DMS53 treated with DMSO at 0.1 percent for 48 hours (cell line): ENCODE results near the gene TBC1D14.

Experiments
- DNase-seq: peaks from one replicate; lab custom pipeline; 2025; ENCODE audit not compliant: unreplicated experiment; lab: John Stamatoyannopoulos, UW

The TBC1D14 gene

DNA sequence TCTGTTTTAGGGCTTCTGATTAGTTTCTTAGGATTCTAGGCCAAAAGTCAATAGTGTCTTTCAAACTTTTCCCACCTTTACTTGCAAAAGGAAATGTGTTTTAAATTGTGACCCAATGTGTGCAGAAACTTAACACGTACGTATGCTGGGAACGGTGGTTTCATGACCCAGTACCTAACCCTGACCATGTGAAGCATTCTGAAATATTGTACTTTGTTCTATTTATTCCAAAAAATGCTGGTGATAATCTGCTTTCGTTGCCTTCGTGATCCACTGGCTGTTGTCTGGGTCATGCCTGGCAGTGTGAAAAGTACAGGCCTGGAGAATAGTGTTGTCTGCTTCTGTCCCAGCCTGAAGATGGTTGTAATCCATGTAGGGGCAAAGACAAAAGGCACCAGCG lies 106.9 kb downstream of the TBC1D14 start:
- DNase-seq = no peak

DNA sequence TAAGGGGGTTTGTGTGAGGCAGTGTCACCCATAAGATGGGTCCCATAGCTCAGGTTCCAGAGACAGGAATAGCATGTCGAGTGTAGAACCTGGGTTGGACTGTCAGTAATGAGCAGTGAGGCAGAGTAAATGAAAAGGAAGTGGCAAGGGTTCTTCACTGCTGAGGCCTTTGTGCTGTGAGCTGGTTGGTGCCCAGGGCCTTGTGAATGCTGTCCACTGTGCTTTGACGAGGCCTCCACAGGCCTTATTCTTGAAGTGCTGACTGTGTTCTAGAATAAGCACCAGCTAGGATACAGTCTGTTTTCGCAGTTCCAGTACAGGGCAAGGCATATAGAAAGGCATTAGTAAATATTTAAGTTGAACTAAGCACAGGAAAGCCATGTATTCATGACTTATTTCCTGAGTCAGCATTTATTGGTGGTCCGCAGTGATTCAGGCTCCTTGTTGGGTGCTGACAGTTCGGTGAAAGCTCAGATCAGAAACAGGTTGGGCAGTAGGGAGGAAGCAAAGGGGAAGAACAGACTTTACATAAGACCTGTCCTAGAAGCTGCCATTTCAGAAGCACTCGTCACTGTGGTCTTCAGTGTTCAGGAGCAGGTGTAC lies 107.9 kb downstream of the TBC1D14 start:
- no peak for DNase-seq

DNA sequence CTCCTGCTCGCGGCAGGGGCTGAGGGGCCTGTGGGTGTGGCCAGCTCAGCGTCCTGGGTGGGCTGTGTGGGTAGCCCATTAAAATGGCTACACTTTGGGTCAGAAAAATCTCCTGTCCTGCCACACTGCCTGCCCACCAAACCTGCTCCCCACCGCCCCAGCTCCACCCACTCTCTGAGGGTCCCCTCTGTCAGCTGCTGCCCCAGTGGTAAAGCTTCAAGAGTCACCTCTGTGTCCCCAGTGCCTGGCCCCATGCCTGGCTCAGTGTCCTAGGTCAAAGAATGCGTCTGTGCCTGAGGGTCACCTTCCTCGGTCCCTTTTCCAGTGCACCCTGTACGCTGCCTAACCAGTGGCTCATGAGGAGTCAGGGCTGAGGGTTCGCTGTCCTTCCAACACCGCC lies 108.7 kb downstream of the TBC1D14 start:
- no peak for DNase-seq

DNA sequence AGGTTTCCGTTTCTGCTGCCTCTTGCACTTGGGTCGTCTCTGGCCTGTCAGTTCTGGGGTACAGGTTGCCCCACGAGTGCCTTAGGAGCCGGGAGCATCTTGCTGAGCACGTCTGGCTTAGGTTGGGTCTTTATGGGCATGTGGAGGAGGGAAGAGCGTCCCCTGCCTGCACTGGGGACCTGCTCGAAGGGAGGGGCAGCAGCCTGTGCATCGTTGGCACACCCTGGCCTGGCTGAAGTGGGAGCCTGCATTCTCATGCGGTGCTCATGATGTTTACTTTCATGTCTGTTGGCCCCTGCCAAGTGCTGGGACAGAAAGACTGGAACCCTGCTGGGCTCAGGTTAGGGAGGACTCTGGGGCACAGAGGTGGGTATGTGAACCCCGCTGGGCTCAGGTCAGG lies 109.7 kb downstream of the TBC1D14 start:
- DNase-seq = no peak

DNA sequence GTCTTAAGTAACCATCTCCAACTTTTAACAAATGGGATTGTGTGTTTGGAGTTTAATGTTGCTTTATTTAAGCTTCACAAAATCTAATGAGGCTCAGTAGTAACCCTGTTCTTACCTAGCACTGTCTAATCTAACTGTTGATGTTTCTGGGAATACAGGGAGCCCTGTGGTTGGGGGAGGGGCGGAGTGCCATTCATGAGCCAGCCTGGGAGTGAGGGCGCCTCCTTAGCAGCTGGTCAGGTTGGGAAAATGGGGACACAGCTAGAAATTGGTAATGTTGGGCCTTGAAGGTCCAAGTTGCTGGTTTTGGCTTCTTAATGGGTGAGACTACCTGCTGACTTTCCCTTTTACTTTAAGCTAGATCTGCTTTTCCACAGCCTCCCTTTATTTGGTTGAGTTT lies 110.7 kb downstream of the TBC1D14 start:
- no peak for DNase-seq

DNA sequence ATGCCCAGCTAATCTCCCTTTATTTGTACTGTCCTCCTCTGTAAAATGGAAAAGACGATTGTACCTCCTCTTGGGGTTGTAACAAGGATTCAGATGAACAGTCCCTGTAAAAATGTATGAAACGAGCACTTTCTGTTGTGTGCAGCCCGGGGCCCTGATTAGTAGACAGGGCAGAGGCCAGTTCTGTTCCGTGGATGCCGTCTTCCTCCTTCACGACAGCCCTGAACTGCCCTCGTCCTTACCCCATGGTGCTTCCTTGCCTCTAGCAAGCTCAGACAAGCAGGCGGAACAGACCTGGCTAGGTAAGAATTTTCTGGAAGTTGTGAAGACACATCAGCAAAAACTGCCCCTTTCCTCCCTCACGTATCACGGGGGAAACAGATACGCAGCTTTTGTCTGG lies 111.2 kb downstream of the TBC1D14 start:
- no peak for DNase-seq

DNA sequence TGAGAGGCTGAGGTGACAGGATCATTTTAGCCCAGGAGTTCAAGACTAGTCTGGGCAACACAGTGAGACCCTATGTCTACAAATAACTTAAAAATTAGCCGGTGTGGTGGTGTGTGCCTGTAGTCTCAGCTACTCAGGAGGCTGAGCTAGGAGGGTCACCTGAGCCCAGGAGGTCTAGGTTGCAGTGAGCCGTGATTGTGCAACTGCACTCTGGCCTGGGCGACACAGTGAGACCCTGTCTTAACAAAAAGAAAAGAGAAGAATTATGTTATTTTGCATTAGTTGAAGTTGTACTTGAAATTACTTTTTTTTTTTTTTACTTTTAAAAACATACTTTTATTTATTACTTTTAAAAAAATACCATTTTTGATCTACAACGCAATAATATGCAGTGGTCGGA lies 111.7 kb downstream of the TBC1D14 start:
- no peak for DNase-seq

DNA sequence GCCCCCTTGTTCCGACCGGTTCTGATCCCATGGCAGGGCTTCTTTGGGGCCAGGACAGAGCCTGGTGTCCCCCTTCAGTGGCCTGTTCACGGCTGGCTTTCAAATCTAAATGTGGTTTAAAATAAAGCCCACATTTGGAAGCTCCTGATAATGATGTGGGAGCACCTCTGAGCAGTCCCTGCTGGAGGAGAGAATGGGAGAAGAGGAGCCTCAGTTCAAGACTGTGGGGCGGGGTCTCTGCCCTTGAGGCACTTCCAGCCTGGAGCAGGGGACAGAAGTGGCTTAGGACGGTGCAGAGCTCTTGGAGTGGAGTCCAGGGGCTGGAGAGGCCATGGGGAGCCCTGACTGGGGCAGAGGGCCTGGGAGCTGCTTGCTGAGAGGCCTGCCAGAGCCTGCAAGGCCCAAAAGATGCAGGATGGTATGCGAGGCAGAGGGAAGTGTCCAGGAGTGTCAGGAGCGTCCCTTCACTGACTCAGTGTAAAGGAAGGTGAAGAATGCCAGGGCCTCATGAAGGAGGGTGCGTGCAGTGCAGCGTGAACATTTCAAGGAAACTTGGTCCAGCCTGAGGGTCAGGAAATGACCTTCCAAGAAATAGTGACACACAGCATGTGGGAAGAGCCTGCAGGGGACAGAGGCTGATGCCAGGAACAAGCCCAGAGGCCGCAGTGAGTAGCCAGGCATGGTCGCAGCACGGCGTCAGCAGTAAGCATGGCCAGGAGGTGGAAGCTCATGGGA lies 112.5 kb downstream of the TBC1D14 start:
- no peak for DNase-seq

DNA sequence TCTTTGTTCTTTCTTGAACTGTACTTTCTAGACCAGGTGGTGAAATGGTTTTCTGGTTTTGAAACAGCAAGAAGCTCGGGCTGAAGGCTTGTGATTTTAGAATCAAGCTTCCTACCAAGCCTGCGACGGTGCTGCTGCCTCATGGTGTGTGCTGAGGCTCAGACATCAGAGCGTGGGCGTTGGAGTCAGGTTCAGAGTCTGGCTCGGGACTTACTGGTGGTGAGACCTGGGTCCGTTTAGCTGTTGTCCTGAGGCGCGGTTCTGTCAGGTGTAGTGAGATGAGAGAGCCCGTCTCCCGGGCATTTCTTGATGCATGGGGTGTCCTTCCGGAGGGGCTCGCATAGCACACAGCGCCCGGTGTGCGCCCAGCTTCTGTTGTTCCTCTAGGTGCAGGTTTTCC lies 113.9 kb downstream of the TBC1D14 start:
- DNase-seq = no peak

DNA sequence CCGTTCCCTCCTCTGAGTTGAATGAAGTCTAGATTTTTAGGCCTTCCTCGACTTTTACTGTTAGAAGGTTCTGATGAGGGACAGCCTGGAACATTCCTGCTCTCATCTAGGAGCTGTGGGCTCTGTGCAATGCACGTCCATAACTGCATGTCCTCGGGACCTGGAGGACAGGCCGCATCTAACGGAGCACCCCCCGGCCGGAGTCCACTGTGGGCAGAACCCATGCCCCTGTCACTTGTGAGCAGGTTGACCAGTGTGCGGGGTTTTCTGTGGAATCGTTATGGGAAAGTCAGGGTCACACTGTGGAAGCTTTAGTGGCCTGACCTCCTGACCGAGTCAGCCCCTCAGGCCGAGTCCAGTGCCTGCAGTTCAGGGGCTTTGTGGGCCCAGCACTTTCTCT lies 114.3 kb downstream of the TBC1D14 start:
- no peak for DNase-seq

DNA sequence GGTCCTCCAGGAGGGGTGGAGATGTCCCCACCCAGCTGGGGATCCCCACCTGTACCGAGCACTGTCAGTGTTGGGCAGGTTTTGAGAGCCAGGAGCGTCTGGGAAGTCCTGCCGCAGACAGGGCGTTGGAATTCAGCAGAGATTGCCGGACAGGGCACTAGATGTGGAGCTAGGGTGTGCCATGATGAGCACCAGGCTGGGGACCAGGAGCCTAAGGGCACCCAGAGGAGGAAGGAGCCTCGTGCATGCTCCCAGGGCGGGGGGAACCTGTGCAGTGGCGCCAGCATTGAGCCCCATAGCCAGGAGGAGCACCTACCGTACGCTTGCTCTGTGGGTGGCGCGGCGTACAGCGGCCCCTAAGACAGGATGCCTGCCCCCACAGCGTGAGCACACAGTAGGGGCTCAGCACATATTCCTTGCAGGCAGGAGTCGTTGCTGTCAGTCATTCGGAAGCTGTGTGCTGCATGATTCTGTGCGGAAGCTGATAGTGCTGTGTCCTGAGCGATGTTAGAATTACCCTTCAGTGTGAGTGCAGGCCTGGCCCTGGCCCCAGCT lies 114.8 kb downstream of the TBC1D14 start:
- DNase-seq = no peak

DNA sequence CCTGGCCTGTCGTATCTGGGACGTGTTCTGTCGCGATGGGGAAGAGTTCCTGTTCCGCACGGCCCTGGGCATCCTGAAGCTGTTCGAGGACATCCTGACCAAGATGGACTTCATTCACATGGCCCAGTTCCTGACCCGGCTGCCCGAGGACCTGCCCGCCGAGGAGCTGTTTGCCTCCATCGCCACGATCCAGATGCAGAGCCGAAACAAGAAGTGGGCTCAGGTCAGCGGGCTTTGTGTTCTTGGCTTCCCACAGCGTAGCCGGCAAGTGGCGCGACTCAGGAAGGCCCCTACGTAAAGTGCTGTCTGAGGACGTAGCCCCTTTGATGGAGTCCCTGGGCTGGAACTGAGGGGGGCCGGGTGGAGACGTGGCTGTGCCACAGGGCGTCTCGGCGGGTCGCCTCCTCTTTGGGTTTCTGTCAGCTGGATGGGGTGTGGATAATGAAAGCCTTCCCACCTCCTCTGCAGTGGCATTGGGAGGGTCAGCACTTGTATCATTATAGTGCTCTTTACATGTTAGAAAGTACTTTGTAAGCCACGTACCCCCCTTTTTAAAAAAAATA lies 115.5 kb downstream of the TBC1D14 start:
- no peak for DNase-seq

DNA sequence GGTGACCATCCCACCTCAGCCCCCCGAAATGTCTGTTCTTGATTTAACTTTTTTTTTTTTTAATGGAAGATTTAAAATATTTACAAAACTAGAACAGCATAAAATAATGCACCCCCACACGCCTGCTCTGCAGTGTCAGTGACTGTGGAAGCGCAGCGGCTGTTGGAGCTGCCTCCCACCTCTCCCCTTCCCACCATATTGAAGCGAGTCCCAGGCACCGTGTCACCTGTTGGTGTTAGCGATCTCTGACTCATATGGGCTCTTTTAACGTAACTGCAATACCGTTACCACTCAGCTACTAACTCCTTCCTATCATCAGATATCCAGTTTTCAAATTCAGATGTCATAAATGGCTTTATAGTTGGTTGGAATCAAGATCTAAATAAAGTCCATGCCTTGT lies 116.5 kb downstream of the TBC1D14 start:
- DNase-seq = no peak

DNA sequence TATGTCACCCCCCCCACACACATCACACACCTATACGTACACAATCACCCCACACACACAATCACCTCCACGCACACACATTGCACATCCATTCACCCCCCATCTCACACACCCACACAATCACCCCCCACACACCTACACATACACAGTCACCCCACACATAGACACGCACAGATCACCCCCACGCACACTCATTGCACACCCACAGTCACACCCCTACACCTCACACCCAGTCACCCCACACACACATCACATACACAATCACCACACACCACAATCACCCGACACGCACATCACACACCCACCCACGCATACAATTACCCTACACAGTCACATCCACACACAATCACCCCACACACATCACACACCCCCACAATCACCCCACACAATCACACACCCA lies 117.7 kb downstream of the TBC1D14 start:
- DNase-seq = no peak

DNA sequence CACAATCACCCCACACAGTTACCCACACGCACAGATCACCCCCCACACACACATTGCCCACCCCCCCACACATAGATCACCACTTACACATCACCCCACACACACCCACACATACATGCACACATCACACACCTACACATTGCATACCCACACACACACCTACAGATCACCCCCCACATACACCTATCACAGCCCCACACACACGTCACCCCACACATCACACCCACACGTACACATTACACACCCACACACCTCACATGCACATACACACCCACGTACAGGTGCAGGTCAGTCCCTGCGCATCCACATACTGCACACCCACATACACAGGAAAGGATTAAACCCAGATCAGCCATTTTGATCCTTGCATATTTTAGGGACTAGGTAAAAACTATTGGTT lies 118.3 kb downstream of the TBC1D14 start:
- no peak for DNase-seq

DNA sequence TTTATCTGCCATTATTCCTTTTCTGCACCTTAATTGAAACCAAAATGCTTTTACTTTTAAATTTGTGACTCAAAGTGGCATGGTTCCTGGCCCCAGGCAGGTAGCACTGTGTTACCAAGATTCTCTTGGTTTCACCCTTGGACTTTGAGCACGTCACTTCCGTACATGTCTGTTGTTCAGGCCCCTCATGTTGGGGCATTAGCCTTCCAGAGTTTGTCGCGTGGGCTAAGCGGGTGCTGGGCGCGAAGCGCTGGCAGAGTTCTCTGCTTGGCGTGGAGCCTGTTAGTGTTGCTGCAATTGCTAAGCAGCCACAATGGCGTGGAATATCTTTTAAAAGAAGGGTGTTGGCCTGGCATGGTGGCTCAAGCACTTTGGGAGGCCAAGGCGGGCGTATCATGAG lies 119.6 kb downstream of the TBC1D14 start:
- DNase-seq = no peak

DNA sequence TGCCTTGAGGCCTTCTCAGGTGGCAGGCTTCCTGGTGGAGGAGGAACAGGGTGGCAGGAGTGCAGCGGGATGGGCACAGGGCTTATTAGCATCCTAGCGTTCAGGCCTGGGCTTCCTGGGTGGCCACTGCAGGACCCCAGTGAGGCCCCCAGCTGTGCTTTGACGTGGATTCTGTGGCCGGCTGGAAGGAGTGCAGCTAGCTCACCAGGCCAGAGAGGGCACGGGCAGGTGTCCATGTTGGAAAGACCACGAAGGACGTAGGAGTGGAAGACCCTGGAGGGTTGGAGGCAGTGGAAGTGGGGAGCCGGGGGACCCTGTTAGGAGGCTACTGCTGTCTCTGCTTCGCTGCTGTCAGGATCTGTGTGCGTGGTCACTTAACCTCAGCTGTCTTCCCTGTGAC lies 120.3 kb downstream of the TBC1D14 start:
- no peak for DNase-seq

DNA sequence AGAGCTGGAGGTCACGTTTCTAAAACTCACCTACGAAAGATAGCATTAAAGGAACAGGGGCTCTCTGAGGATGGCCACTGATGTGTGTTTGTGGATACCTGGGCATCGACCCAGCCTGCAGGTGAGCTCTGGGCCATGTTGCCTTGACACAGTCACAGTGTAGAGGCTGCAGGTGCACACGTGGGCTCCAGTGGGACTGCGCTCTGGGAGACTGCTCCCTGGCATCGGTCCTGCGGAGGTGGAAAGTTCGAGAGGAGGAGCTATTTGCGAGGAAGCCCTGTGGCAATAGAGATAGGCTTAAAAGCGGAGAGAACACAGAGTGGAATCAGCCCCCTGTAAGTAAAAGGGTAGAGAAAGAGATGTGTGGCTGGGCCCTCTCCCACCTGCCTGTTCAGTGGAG lies 121.2 kb downstream of the TBC1D14 start:
- DNase-seq = no peak

DNA sequence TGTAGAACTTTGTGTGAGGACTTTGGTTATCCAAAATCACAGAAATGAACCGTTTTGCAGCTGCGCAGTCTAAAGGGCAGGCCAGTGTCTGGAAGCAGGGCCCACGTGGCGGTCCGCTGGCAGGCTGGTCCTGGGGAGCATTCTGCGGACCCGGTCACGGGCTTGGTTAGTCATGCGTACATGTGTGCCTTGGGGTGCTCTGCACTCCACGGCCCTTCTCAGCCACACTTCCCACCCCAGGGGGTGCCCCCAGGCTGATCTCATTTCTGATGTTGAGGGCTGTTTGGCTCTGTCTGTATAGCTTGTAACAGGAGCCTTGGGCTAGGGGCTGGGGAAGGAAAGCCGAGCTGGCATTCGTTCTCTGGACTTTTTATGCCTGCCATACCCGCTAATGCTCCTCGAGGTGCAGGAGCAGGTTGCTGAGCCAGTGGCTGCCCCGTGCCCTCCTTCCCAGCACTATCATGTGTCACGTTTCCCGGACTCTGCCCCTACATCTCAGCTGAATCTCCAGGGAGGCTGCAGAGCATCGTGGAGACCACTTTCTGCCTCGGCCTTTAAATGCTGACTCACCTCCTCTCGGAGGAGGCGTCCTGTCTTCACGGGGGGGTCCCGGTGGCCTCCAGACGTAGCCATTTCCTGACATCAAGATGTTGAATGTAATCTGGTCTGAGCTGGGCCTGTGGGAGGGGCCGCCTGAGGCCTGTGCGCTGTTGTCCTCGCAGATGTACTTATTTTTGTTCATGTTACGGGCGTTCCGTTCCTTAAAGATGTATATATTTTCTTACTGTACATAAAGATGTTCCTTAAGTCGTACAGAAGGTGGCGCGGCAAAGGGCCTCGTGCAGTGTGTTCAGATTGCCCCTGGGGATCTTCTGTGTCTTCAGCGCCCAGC lies 122.2 kb downstream of the TBC1D14 start:
- no peak for DNase-seq

DNA sequence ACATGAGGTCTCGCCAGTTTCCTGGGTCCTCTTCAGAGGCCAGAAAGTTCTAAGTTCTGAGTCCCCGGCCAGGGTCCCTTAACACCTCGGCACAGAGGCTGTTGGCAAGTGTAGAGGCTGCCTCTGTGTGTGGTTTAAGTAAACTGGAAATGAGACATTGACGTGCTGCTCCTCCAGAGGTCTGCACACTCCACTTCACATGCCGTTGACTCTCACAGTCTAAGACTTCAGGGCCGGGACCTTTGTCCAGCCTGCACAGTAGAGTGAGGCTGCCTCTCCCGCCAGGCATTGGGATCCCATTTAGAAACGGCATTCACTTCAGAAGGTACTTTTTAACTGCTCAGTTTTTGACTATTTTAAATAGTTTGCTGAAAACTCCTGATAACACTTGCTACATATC lies 123.0 kb downstream of the TBC1D14 start:
- no peak for DNase-seq

DNA sequence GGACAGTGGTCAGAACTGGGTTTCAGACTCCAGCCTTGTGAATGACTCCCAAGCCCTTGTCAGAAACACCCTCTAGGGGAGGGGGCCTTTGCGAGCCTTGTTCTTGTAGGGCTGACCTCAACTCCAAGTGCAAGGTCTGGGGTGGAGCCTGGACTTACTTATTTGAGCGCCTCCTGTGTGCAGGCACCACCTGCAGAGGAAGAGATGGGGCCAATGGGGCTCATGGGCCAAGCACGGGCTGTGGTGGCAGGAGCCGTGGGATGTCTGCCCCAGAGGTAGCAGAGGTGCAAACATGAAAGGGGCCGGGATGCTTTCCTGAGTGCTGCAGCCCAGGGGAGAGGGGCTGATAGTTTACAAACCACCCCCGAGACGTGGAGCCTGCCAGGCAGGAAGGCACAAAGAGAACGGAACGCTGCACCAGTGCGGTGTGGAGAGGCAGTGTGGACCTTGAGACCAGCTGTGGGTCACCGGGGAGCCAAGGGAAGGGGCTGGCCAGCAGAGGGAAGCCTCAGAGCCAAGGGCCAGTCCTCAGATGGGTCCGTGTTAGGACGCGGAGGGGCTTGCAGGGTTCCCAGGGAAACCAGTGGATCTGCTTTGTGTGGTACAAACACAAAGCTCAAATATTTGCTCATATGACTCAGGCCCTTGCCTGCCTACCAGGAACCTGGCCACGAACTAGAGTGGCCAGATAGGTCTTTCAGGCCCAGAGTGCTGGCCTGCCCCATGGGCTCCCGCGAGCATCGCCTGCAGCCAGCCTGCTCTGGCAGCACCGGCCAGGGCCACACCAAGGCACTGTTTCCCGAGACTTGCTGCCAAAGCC lies 124.8 kb downstream of the TBC1D14 start:
- peak; percentile 97 for DNase-seq
